GM13976 (cell line): Measurements from ENCODE around the gene SIGLEC9.
A peak's percentile ranks its signal among the peaks of the same experiment; 100 is the strongest.

Experiments used
- DNase-seq: peaks from one replicate; pipeline ENCODE4 v3.0.0; 2012; ENCODE audit warnings: low spot score
- in situ Hi-C: fragments of 300-500 bp; cut with MboI; formaldehyde crosslinking; loops from one replicate; pipeline ENCODE4 v1.12.0; 2022; ENCODE audit warnings: low sequenced_read_pairs, mixed read lengths, inconsistent platforms; ENCODE audit not compliant: unreplicated experiment
- TF ChIP-seq, protein P1 (sequence below): IDR thresholded peaks from 2 replicates; pipeline ENCODE4 v1.5.1; 2012; ENCODE audit warnings: borderline replicate concordance, mild to moderate bottlenecking; ENCODE audit not compliant: insufficient read depth; ENCODE audit errors: extremely low read depth, missing control alignments, control extremely low read depth

Gene SIGLEC9

DNA sequence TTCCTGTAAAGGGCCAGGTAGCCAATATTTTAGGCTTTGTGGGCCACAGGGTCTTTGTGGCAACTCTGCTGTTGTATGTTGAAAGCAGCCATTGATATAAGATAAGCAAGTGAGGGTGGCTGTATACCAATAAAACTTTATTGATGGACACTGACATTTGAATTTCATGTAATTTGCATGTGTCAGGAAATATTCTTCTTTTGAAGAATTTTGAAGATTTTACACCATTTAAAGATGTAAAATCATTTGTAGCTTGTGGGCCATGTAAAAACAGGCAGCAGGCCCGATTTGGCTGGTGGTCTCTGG, 14.1 kb upstream of the SIGLEC9 start:
- in situ Hi-C loops, result no loop called here
- TF ChIP-seq, protein P1, sequence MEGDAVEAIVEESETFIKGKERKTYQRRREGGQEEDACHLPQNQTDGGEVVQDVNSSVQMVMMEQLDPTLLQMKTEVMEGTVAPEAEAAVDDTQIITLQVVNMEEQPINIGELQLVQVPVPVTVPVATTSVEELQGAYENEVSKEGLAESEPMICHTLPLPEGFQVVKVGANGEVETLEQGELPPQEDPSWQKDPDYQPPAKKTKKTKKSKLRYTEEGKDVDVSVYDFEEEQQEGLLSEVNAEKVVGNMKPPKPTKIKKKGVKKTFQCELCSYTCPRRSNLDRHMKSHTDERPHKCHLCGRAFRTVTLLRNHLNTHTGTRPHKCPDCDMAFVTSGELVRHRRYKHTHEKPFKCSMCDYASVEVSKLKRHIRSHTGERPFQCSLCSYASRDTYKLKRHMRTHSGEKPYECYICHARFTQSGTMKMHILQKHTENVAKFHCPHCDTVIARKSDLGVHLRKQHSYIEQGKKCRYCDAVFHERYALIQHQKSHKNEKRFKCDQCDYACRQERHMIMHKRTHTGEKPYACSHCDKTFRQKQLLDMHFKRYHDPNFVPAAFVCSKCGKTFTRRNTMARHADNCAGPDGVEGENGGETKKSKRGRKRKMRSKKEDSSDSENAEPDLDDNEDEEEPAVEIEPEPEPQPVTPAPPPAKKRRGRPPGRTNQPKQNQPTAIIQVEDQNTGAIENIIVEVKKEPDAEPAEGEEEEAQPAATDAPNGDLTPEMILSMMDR, result no peak
- no peak for DNase-seq

DNA sequence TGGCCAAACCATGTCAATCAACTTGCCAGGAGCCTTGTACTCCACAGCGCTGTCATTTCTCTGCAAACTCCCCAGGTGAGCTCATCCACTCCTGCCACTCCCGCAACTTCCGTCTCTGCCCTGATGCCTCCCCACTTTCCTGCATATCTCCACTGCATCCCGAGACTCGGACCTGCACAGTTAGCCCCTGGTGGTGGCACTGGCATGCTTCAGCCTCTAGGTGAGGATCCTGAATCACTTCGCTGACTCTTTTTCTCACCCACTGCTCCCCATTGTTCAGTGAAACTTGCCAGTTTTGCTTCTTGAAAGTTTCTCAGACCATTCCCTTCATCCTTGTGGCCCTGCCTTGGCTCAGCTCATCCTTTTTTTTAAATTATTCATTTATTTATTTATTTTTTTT, 13.1 kb upstream of the SIGLEC9 start:
- TF ChIP-seq, protein P1, result peak; percentile 0

DNA sequence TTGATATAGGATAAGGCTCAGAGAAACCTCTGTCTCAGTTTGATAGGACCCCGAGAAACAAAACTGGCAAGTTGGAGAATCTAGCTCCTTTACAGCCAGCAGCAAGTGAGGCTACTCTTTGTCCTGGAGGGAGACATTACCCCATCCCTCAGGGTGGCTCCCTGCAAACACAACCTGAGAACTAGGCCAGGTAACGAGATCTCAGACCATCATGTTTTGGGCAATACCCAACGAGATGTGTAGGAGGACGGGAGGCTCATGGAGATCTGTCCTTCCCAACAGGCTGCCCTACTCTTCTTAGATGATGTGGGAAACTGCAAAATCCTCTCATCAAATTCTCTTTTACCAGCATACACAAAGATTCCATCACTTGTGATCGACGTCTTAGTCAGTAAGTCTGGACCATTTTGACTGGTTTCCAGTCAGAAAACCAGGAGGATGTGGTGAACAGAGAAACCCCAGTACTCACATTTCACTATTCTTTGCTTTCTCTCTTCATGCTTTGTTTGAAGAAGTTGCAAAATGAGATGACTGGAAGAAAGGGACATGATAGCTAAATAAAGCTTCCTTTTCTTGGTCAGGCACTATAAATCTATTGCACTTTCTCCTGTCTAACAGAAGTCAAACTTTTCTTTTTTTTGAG, 10.5 kb upstream of the SIGLEC9 start:
- TF ChIP-seq, protein P1, result no peak
- in situ Hi-C loops, result no loop called here
- DNase-seq, result no peak

More for the DNA sequence above, 13.1 kb upstream of the SIGLEC9 start:
- no peak for DNase-seq
- in situ Hi-C loops, result no loop called here

DNA sequence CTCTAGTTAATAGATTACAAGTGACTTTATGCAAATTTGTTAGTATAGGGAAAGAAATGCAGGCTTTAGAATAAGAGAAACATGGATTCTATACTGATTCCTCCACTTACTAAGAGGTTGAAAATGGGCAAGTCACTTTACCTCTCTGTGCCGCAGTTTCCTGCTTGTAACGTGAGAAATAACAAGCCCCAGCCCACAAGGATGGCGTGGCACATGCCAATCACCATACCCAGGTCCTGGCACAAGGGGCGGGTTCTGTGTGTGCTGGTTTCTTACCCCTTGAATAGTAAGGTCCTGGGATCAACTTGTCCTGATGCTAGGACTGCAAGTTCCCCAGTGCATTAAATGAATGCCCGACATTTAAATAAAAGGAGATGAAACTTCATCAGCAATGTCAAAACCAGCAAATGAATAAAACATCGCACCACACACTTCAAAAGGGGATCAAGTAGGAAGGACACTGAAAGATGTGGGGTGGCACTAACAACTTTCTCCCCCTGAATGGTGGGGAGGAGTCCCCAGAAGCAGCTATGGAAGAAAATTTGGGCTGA, 7.9 kb upstream of the SIGLEC9 start:
- in situ Hi-C loops, result no loop called here
- TF ChIP-seq, protein P1, result no peak
- DNase-seq, result no peak

DNA sequence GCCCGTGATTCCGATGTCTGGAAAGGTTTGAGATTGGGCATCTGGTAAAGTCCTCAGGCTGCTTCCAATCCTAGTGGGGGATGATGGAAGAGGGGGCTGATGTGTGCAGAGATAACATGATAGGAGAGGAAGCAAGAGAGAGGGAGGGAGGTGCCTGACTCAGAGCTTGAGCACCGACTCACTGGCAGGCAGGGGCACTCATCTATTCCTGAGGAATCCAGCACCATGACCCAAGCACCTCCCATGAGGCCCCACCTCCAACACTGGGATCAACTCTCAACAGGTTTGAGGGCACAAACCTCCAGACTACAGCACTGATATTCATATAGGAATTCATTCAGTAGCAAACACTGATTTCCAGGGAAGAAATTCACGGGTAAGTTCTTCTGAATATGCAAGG, 5.6 kb upstream of the SIGLEC9 start:
- in situ Hi-C loops, result no loop called here

DNA sequence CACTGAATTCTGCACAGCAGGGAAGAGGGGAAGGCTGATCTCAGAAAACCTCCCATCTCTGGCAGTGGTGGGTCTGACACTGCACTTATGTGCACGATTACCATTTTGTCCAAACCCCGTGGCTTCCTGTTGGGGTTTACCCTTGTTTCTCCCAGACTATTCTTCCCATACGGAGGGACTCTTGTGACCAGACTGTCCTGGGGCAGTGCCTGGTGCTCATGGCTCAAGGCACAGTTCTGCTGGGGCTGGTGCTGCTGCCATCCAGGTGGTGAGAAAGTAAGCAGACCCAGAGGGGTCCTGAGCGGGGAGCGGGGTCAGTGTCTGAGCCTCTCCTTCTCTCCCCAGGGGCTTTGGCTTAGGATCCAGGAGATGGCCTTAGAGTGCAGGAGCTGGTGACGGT, 5.1 kb upstream of the SIGLEC9 start:
- TF ChIP-seq, protein P1, result no peak
- DNase-seq, result no peak
- in situ Hi-C loops, result no loop called here

More for the DNA sequence above, 5.6 kb upstream of the SIGLEC9 start:
- no peak for DNase-seq
- TF ChIP-seq, protein P1, result no peak
